ENCODE data around the gene FRMPD2.

FRMPD2 gene

GRCh38 chr10:48299692-48300091, 25.2 kb upstream of the FRMPD2 start:
- TF ChIP-seq, protein P1, sequence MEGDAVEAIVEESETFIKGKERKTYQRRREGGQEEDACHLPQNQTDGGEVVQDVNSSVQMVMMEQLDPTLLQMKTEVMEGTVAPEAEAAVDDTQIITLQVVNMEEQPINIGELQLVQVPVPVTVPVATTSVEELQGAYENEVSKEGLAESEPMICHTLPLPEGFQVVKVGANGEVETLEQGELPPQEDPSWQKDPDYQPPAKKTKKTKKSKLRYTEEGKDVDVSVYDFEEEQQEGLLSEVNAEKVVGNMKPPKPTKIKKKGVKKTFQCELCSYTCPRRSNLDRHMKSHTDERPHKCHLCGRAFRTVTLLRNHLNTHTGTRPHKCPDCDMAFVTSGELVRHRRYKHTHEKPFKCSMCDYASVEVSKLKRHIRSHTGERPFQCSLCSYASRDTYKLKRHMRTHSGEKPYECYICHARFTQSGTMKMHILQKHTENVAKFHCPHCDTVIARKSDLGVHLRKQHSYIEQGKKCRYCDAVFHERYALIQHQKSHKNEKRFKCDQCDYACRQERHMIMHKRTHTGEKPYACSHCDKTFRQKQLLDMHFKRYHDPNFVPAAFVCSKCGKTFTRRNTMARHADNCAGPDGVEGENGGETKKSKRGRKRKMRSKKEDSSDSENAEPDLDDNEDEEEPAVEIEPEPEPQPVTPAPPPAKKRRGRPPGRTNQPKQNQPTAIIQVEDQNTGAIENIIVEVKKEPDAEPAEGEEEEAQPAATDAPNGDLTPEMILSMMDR (IDR thresholded peaks at IDR 0.05; ENCODE audit: low read depth, low read length, missing control alignments), result no peak
- no peak for DNase-seq (ENCODE audit: low read depth)
- H3K4me3 ChIP-seq (ENCODE audit: low read depth, low read length), result no peak overlapping the region

- TF ChIP-seq, protein P1 (IDR thresholded peaks at IDR 0.05; ENCODE audit: low read depth, low read length, missing control alignments), result no peak
- no peak for DNase-seq (ENCODE audit: low read depth)
- no peak overlapping the region for H3K4me3 ChIP-seq (ENCODE audit: low read depth, low read length)
Observed at GRCh38 chr10:48299066-48299465, 24.6 kb upstream of the FRMPD2 start.

- no peak for DNase-seq (ENCODE audit: low read depth)
- TF ChIP-seq, protein P1 (IDR thresholded peaks at IDR 0.05; ENCODE audit: low read depth, low read length, missing control alignments), result no peak
- no peak overlapping the region for H3K4me3 ChIP-seq (ENCODE audit: low read depth, low read length)
Observed at GRCh38 chr10:48296576-48297098, 22.1 kb upstream of the FRMPD2 start.

GRCh38 chr10:48294431-48294830, 19.9 kb upstream of the FRMPD2 start:
- DNase-seq (ENCODE audit: low read depth), result no peak
- H3K4me3 ChIP-seq (ENCODE audit: low read depth, low read length), result no peak overlapping the region
- TF ChIP-seq, protein P1 (IDR thresholded peaks at IDR 0.05; ENCODE audit: low read depth, low read length, missing control alignments), result no peak

DNA sequence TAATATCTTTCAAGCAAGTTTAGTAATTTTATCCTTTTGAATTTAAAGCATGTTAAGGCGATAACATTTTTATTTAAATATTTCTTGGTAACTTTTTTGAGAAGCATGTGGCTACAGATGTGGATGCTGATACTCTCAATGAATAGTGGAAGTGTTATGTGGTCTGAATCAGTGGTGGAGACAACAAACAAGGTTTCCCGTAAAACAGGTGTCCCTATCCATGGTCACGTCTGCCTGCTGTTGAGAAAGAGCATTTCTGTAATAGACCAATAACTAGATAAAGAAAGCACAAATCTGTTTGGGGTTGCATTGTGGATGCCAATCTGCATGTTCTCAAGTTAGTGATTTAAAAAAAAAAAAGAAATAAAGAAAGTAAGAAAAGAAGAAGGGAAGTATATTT, 18.1 kb upstream of the FRMPD2 start:
- TF ChIP-seq, protein P1 (IDR thresholded peaks at IDR 0.05; ENCODE audit: low read depth, low read length, missing control alignments), result no peak
- H3K4me3 ChIP-seq (ENCODE audit: low read depth, low read length), result no peak overlapping the region
- no peak for DNase-seq (ENCODE audit: low read depth)

- TF ChIP-seq, protein P1 (IDR thresholded peaks at IDR 0.05; ENCODE audit: low read depth, low read length, missing control alignments), result no peak
- no peak overlapping the region for H3K4me3 ChIP-seq (ENCODE audit: low read depth, low read length)
- no peak for DNase-seq (ENCODE audit: low read depth)
Observed at GRCh38 chr10:48291190-48291589, 16.7 kb upstream of the FRMPD2 start.

DNA sequence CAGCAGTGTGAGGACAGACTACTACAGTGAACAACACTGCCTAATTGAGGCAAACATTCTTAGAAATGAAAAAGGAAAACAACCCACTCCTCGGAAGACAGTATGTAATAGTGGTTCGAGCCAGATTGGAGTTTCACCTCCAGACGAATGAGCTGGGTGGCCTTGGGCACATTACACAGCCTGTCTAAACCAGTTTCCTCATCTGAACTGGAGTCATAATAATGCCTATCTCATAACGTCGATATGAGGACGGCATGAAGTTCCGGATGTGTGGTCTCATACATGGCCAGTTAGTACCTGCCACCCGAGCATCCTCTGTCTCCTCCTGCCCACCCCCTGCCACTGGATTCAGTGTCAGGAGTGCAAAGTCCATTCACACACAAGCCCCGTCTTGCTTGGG, 15.8 kb upstream of the FRMPD2 start:
- no peak for DNase-seq (ENCODE audit: low read depth)
- H3K4me3 ChIP-seq (ENCODE audit: low read depth, low read length), result no peak overlapping the region
- TF ChIP-seq, protein P1 (IDR thresholded peaks at IDR 0.05; ENCODE audit: low read depth, low read length, missing control alignments), result no peak
